ENCODE data around the gene TRIM32.
"Not testable (repeated sequence)": the region's sequence is repeated elsewhere in the genome, so short reads cannot be mapped to it uniquely, and the experiment has no call there.

TRIM32 gene

DNA sequence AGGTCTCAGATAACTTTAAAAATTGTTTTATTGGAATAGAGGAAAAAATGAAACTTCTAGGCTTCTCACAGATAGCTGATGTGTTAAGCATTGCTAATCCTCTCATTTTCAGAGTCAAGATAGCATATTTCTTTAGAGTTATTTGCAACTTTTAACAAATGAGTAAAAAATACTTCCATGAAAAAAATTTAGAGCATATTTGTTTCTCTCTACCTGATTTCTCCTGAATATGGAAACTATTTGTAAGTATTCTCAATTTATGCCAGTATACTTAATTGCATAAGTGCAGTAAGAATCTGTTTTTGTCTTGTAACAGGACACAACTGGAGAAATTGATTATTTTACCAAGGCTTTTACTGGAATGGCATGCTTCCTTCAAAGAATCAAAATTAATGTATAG lies 3.6 kb upstream of the TRIM32 start:
- DNase-seq = no peak

DNA sequence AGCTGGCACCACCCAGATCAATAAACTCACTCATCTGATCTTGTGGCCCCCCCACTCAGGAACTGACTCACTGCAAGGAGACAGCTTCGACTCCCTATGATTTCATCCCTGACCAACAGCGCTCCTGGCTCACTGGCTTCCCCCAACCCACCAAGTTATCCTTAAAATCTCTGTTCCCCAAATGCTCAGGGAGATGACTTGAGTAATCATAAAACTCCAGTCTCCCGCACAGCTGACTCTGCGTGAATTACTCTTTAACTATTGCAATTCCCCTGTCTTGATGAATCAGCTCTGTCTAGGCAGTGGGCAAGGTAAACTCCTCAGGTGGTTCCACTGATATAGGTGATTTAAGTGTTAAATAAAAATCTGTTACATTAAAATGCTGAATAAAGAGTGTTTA lies 1.9 kb upstream of the TRIM32 start:
- DNase-seq = no peak

DNA sequence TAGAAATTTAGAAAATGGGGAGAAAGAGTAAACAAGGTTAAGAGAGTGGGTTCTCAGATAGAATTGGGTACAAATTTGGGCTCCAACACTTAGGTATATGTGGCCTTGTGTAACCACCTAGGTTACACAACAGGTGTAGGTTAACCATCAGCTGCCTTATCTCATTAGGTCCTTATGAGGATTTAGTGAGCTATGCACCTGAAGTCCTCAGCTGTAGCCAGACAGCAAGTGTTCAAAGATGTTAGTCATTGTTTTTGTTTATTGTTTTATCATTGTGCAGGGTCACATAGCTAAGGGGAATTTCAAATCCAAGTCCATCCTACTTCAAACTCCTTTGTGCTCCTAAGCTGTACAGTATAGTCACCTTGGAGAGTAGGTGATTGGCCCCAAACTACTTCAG lies 970 bp upstream of the TRIM32 start:
- DNase-seq = no peak

DNA sequence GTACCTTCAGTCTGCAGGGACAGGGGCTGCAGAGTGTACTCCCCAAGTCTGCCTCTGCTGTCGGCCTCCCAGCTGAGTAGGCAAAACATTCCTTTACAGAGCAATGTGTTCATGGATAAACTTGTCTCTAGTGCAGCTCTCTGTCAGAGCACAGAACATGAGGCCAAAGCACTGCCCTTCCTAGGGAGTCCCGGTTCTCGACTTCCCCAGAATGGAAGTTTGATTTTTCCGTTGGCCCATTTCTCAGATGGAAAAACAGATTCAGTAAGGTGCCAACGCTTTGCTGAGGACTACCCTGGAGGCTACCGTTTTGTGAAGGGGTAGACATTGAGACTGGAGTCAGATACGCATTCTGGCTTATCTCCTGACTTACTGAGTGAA lies 422 bp upstream of the TRIM32 start:
- no peak for DNase-seq

DNA sequence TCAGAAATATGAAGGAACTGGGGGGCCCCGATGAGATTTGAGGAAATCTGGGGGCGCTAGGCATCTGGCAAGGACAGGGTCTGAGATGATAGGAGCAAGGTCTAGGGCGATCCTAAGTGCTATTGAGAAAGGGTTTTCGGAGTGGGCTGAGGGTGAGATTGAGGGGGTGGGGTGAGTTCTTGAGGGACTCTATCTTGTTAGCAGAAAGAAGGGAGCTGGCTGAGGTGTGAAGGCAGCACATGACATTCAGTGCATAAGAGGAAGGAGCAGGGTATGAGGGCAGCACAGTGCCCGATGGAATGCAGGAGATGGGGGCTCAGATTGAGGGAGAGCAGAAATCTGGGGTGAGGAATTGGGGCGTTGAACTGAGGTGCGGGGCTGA lies 640 bp downstream of the TRIM32 start:
- no peak for DNase-seq

DNA sequence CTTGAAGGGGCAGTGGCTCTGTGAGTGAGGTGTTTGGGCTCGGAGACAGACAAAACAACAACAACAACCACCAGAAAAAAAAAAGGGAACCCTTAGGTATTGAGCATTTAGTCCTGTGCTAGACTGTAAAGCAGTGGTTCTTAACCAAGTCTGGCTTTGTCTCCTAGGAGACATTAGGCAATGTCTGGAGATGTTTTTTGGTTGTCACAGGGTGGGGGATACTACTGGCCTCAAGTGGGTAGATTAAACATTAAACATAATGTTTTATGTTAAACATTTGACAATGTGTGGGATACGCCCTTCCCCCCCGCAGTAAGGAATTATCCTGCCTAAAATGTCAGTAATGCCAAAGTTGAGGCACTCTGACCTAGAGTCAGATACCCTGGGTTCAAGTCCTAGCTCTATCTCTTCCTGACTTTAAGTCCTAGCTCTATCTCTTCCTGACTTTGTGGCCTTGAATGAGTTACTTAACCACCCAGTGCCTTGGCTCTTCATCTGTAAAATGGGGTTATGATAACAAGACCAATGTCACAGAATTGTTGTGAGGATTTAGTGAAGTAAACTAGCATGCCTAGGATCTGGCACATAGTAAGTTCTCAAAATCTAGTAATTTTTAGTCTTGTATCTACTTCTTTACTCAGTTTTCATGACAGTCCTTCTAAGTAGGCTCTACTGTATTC lies 1.8 kb downstream of the TRIM32 start:
- no peak for DNase-seq

DNA sequence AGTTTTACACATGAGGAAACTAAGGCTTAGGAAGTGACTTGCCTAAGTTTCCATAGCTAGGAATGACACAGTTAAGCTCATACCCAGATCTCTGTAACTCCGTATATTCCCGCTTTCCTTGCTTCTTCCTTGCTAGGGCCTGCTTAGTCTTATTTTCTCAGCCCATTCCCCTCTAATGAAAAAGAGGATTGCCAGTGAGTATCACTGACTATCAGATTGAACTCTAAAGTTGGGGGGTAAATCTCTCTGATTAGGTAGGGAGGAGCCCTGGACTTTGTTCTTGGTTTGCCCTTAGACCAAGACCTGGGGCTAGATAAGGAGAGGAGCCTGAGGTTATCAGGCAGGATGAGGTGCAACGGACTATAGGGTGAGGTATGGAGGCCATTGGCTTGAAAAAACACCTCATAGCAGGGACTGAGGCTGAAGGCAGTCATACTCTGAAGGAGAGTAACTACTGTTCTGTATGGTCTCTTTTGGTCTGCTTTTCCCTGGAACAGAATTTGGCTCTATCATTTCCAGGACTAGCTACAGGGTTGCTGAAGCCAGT lies 2.5 kb downstream of the TRIM32 start:
- no peak for DNase-seq

DNA sequence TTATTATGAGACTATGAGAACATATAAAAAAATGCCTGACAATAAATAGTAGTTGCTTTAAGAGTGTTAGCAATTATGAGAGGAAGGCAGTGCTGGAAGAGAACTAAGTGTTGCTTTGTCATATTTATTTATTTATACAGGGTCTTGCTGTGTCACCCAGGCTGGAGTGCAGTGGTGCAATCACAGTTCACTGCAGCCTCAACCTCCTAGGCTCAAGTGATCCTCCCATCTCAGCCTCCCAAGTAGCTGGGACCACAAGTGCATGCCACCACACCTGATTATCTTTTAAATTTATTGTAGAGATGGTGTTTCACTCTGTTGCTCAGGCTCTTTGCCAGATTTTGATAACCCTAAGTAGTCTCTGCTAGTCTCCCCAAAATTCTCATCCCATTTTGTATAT lies 3.7 kb downstream of the TRIM32 start:
- not testable (repeated sequence) for DNase-seq

DNA sequence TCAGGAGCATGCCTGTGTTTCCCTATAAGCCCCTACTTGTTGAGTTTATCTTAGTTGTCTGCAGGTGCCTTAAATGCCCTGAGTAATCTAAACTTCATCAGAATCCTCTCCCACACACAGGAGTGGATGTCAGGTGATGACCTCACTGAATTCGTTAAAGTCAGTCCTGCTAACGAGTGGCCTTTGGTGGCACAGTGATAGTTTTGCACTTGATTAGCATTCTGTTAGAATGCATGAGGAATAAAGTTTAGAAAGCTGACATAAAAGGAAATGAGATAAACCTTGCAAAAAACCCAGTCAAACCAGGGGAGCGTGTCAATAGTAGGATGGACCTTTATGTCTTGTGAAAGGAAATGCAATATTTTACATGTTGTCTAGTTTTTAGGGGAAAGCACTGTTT lies 4.5 kb downstream of the TRIM32 start:
- no peak for DNase-seq

DNA sequence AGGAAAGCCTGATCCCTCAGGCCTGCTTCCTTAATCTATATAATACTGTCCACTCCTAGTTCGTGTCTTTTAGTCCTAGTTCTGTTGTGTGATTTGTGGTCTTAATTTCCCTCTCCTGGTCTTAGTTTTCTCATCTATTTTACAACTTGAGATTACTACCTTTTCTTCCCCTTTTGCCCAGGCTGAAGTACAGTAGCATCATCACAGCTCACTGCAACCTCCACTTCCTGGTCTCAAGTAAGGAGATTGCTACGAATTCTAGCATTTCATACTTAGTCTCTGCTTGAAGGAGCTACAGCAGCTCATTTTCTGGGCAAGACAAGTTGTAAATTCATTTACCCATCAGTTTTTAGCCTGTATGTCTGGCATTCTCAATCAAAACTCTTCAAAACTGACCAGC lies 5.5 kb downstream of the TRIM32 start:
- no peak for DNase-seq

DNA sequence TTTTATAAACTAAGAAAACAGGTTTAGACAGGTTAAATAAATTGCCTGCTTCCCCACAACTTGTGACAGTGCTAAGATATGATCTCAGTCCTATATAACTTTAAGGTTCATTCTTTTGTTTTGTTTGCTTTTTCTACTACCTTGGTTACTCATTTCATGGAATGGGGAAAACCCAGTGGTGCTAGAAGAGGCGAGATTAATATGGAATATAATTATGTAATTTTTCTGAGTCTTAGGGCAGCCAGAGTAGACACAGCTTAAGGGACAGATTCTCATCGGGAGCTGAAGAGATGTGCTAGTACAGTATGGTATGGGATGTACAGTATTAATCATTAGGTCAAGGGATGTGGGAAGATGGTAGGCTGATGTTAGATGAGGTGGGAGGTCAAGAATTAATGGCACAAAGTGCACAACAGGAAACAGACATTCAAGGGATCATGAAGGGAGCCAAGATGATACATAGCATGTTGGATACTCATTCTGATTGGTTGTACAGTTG lies 6.2 kb downstream of the TRIM32 start:
- DNase-seq = no peak

DNA sequence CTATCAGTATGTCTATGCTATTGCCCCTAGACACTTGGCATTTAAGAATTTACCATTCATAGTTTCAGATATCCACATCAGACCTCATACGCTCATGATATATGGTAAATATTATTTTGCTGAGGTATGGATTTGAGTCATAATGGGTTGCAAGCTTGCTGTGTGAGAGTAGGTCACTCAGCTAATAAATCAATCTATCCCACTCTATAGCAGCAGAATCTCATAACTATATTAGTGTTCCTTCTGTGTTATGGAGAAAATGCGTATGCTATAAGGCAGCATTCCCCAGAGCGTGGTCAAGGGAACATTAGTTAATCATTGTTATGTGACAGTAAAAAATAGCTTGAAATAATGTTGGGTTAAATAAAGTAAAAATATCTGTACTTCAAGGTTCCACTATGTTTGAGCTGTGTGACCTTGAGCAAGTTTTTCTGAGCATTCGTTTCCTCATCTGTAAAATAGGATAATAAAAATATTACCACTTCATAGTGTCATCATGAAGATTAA lies 7.7 kb downstream of the TRIM32 start:
- no peak for DNase-seq

DNA sequence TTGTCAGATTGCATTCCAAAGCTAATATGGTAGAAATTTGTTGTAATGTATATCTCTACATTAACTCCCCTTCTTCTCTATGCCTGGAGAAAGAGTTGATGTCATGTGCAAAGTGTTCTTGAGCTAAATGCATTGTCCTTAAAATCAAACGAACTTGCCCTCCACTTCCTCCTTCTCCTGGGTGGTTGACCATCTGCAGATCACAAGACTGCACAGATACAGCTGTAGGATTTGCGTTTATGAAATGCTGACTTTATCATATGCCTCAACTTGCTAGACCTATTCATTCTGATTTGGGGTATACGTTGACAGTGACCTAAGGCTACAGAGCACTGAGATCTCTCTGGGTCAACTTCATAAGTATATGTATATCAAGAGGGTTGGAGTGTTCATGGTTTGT lies 8.3 kb downstream of the TRIM32 start:
- DNase-seq = no peak

DNA sequence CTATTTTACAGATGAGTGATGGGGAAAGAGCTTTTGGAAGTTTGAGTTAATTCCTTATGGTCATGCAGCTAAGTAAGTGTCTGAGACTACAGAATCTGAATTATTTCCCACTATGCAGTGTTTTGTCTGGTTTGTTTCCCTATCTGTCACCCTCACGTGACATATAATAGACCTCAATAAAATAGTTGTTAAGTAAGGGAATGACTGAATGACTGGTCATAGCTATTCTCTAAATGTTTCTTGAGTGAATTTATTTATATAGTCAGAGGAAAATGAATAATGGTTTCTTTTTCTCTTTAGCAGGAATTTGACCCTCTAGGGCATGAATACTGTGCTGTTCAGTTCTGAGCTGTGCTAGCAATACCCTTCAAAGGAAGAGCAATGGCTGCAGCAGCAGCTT lies 10.3 kb downstream of the TRIM32 start:
- no peak for DNase-seq

DNA sequence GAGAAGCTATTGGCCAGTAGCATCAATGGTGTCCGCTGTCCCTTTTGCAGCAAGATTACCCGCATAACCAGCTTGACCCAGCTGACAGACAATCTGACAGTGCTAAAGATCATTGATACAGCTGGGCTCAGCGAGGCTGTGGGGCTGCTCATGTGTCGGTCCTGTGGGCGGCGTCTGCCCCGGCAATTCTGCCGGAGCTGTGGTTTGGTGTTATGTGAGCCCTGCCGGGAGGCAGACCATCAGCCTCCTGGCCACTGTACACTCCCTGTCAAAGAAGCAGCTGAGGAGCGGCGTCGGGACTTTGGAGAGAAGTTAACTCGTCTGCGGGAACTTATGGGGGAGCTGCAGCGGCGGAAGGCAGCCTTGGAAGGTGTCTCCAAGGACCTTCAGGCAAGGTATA lies 10.8 kb downstream of the TRIM32 start:
- no peak for DNase-seq

DNA sequence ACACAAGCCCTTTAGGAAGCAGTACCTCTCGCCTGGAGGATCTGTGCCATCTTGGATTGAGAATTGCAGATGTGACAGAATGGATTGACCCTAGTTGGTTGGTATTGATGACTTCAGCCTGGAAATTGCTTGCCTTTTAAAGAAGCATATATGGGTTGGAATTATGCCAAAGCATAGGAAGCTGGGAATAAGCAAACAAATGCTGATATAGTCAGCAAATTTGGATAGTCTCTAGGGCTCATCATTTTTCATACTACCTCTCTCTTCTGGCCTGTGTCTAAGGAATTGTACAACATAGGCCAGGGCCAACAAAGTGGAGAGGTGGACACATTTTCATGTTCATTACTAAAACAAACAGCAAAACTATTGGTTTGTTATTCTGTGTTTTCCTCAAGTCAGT lies 13.2 kb downstream of the TRIM32 start:
- no peak for DNase-seq

DNA sequence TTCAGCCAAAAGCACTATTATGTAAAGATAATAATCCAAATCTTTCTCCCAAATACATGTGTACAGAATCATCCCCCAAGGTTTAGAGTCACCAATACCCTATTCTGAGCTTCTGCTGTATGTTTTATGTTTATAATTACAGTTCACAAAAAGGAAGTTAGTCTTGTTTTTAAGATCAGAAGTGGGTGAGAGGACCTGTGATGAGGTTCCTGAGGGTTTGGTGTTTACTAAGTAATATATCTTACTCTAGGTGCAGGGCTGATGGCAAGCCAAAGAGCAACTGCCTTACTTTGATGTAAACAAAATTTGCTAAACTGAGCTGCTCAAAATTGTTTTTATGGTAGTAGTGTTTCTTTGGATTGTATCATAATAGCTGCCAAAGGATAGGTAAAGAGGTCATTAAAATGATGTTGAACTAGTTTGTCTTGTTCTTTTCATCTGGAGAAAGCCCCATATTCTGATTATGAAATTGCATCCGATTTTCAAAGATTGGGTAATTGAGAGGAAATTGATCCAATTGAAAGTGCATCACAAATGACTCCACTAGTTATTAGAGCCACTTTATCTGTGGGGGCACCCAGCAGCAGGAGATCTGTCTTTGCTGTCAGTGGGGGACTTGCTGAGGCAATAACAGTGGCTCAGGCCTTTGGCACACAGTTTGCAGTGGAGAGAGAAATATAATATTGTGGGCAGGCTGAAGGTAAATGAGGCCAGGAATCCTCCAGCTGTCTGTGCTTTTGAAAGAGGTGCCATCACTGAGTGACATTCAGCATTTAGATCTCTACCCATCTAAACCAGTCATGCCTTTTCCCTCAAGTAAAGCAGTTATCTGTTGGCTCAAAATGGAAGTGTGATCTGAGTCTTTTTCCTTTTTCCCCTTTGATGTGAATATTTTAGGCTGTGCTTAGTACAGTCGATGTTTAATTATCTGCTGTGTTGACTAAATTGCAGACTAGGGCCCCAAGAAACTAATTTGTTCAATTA lies 14.1 kb downstream of the TRIM32 start:
- DNase-seq = no peak

DNA sequence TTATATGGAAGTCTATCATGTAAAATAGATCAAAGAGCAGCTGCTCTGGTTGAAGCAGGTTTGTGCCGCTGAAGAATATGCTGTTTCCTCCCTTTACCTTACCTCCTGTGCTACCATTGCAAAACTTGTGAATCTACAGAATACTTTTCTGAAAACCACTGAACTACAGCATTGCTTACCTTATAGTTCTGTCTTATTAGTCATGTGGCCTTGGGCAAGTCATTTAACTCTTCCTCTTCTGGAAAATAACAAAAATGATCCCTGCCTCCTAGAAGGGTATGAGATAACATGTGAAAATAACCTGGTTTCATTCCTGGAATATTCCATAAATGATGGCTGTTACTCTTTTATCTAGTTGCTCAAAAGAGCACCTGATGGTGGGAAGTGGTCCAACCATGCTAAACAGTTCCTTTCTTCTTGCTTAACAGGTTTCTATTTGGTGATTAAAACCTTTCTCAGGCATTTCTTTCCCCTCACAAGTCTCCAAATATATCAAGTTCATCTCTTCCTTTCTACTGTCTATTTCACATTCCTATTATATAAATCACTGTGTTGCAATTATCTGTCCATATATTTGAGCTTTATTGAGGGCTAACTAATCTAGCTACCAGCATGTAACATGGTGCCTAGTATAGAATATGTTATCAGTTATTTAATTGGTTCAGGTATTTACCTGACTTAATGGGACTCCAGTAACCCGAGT lies 15.0 kb downstream of the TRIM32 start:
- DNase-seq = no peak

DNA sequence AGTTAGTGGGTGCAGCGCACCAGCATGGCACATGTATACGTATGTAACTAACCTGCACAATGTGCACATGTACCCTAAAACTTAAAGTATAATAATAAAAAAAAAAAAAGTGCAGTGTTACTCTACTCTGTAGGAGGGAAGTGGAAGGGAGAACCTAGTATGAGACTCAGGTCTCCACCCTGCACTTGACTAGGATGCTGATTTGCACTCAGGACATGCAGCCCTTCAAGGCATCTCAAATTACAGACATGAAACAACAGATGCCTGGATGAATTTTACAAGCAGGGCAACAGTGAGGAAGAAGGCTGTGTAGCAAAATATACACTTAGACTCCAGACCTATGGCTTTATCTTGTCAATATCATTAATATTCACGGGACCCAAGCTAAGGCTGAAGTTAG lies 16.5 kb downstream of the TRIM32 start:
- no peak for DNase-seq

DNA sequence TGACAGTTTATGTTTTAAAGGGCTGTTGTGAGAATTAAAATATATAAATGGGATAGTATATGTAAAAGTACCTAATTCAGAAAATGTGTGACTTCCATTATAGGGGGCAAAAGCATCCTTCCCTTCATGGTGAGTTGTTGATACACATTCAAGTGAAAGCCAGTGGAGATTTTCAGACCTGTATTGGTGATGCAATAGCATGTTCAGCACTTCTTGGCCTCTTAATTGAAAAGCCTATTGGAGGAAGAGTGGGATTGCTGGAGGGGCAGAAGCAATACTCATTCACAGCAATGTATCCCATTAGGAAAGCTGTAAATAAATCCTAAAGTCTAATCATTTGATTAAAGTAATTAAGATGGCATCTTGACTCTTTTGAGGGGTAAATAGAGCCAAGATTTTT lies 17.4 kb downstream of the TRIM32 start:
- no peak for DNase-seq

DNA sequence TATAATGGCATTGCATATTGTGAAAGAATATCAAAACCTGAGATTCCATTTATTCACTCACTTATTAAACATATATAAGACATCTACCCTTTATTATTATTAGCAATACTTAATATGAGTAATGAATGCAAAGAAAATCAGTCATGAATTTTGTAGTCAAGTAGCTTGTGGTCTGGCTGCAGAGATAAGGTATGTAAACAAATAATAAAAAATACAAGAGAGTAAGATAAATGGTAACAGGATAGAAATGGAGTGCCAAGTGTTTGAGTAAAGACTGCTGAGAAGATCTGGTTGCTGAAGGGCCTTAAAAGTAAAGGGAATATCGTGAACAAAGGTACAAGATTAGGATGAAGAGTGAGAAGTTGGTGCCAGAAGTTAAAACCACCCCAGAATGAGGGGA lies 18.4 kb downstream of the TRIM32 start:
- DNase-seq = no peak

DNA sequence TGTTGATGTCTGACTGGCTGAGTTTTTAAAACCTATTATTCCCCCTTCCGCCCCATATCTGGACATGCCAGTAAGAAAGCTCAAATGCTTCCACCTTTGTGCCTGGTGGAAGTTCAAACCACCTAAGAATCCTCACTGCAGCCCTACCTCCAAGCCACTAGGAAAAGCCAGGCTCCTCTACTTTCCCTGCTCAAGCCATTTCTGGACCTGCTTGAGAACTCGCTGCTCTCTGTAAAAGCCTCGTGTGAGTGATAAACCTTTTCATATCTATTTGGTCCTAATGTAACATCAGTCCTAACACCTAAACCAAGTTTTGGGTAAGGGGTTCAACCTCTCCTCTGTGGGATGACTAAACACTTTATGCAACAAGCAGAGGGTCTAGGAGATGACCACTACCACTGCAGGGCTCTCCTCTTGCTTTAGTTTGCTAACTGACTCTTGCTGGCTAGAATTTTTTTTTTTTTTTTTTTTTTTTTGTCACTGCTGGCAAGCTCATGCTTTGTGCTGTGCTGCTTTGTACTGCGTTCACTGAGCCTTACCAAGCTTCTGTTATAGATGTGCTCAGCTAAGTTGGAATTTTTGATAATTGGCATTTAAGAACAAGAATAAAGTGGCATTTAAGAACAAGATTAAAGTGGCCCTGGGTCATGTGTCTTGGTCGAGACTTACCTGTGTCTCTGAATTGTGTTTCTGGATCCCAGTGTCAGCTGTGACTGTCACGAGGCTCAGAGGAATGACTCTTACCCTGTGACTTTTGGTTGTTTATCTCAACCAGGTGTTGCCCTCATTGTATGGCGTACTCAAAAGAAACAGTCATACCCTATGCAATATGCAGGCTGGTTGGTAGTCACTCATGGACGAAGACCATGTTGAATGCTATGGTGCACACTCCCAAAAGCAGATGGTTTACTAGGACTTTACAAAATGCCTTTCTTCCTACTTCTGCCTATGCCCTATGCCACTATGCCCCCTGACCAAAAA lies 19.5 kb downstream of the TRIM32 start:
- DNase-seq = no peak

All from NCI-H446 (cell line).